ENCODE results near the gene PASD1. TPM values are rescaled to one million over a fixed set of nuclear protein-coding genes. Genes with fewer than 3 reads are reported as not detected.
"Not testable (repeated sequence)": the region's sequence is repeated elsewhere in the genome, so short reads cannot be mapped to it uniquely, and the experiment has no call there.

PASD1 gene, protein sequence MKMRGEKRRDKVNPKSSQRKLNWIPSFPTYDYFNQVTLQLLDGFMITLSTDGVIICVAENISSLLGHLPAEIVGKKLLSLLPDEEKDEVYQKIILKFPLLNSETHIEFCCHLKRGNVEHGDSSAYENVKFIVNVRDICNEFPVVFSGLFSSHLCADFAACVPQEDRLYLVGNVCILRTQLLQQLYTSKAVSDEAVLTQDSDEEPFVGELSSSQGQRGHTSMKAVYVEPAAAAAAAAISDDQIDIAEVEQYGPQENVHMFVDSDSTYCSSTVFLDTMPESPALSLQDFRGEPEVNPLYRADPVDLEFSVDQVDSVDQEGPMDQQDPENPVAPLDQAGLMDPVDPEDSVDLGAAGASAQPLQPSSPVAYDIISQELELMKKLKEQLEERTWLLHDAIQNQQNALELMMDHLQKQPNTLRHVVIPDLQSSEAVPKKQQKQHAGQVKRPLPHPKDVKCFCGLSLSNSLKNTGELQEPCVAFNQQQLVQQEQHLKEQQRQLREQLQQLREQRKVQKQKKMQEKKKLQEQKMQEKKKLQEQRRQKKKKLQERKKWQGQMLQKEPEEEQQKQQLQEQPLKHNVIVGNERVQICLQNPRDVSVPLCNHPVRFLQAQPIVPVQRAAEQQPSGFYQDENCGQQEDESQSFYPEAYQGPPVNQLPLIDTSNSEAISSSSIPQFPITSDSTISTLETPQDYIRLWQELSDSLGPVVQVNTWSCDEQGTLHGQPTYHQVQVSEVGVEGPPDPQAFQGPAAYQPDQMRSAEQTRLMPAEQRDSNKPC
- not detected for total RNA-seq
- total RNA-seq, result 0 to 0.58 reads per million in 2 donors

DNA sequence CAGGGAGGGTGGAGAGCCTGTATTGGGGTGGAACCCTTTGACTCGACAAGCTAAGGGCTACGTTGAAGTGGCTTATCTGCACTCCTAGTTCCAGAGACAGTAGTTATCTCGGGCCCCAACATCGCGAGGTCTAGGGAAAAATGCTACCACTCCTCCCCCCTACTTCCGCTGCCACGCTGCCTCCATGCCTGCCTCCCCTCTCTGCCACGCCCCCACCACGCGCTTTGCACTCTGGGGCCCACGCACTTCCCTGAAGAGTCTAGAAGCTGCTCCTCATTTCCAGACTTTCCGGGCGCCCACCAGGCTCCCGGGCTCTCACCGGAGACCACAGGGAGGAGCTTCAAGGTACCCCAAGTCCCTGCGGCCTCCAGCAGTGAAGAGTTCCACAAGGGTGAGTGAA lies at the start of gene PASD1:
Gene PASD1, plus strand, starts transcription at position 227 of the 400 bp plus-strand sequence. CDS start 37,879 bp downstream, outside the sequence.
- H3K27me3 Mint-ChIP-seq, result no peaks in the 10 kb centered on the region
- H3K36me3 Mint-ChIP-seq (ENCODE audit: low read depth), result no peaks in the 10 kb centered on the region
- ATAC-seq (no peak), DNase-seq (no peak)
- no peaks in the 10 kb centered on the region for H3K9me3 ChIP-seq (ENCODE audit: control insufficient read depth, low read length, poor library complexity, severe bottlenecking)
- no peaks in the 10 kb centered on the region for H3K4me1 Mint-ChIP-seq
- no peak within 1 kb of the TSS for H3K4me3 Mint-ChIP-seq
- no peak within 1 kb of the TSS for H3K27ac Mint-ChIP-seq

DNA sequence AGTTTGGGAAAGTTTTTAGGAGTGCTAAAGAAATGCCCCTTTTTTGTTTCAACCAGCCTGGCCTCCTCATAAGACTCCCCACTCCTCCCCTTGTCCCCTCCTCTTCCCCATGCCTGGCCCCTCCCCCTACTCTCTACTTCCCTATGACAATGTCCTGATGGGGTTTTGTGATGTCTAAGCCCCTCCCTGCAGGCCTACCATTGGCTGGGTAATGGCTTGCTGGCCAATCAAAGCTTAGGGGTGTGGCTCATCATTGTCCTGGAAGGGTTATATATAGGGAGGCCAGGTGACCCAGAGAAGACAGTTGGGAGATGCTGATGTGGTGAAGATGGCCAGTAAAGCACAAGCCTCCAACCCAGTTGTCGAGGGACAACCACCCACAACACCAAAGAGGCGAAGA lies 48.2 kb upstream of the PASD1 start:
- Mint-ChIP-seq H3K27me3 (no peaks in the 10 kb centered on the region), H3K4me3 (no peak overlapping the region), H3K27ac (no peak overlapping the region), H3K4me1 (peaks cover 2% of the 10 kb centered on the region), H3K36me3 (ENCODE audit: low read depth) (no peaks in the 10 kb centered on the region)
- no peak for ATAC-seq
- DNase-seq, result no peak
- H3K9me3 ChIP-seq (ENCODE audit: control insufficient read depth, low read length, poor library complexity, severe bottlenecking), result no peaks in the 10 kb centered on the region

GRCh38 chrX:151516538-151517187 lies 46.8 kb upstream of the PASD1 start:
- no peak for ATAC-seq
- H3K27ac Mint-ChIP-seq, result no peak overlapping the region

GRCh38 chrX:151517421-151517820 lies 46.1 kb upstream of the PASD1 start:
- no peaks in the 10 kb centered on the region for H3K9me3 ChIP-seq (ENCODE audit: control insufficient read depth, low read length, poor library complexity, severe bottlenecking)
- H3K36me3 Mint-ChIP-seq (ENCODE audit: low read depth), result no peaks in the 10 kb centered on the region
- H3K4me3 Mint-ChIP-seq, result no peak overlapping the region
- peaks cover 2% of the 10 kb centered on the region for H3K4me1 Mint-ChIP-seq
- ATAC-seq (no peak), DNase-seq (no peak)
- H3K27me3 Mint-ChIP-seq, result no peaks in the 10 kb centered on the region
- H3K27ac Mint-ChIP-seq, result no peak overlapping the region

More at GRCh38 chrX:151516538-151517187, 46.8 kb upstream of the PASD1 start:
- H3K36me3 Mint-ChIP-seq (ENCODE audit: low read depth), result no peaks in the 10 kb centered on the region
- no peaks in the 10 kb centered on the region for H3K27me3 Mint-ChIP-seq
- H3K4me3 Mint-ChIP-seq, result no peak overlapping the region
- DNase-seq, result no peak
- no peaks in the 10 kb centered on the region for H3K9me3 ChIP-seq (ENCODE audit: control insufficient read depth, low read length, poor library complexity, severe bottlenecking)
- H3K4me1 Mint-ChIP-seq, result peaks cover 2% of the 10 kb centered on the region

- no peaks in the 10 kb centered on the region for H3K9me3 ChIP-seq (ENCODE audit: control insufficient read depth, low read length, poor library complexity, severe bottlenecking)
- no peak for DNase-seq
- no peak overlapping the region for H3K27ac Mint-ChIP-seq
- no peaks in the 10 kb centered on the region for H3K36me3 Mint-ChIP-seq (ENCODE audit: low read depth)
- no peaks in the 10 kb centered on the region for H3K4me1 Mint-ChIP-seq
- H3K4me3 Mint-ChIP-seq, result no peak overlapping the region
- no peaks in the 10 kb centered on the region for H3K27me3 Mint-ChIP-seq
- ATAC-seq, result no peak
These were observed 40.1 kb upstream of the PASD1 start for GRCh38 chrX:151523351-151523750.

DNA sequence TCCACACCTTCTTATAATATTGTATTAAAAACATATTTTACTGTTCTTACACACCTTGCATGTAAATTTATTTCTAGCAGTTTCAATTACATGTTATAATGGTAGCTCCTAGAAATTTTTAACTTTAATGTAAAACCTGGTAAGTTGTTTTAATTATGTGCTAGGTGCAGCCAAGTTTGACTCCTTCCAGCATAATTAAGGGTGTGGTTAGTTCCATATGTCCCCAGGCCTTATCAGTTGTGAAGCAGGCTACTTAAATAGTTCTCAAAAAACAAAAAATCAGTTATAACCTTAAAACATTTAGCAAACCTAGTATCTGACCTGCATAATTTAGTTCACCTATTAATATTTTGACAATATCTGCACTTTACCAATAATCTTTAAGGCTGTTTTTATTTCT lies 26.9 kb upstream of the PASD1 start:
- Mint-ChIP-seq H3K27ac (no peak overlapping the region), H3K4me1 (peaks cover 3% of the 10 kb centered on the region), H3K4me3 (no peak overlapping the region), H3K27me3 (peaks cover 8% of the 10 kb centered on the region), H3K36me3 (ENCODE audit: low read depth) (no peaks in the 10 kb centered on the region)
- ATAC-seq (no peak), DNase-seq (no peak)
- H3K9me3 ChIP-seq (ENCODE audit: control insufficient read depth, low read length, poor library complexity, severe bottlenecking), result no peaks in the 10 kb centered on the region

- ATAC-seq (no peak), DNase-seq (no peak)
- H3K9me3 ChIP-seq (ENCODE audit: control insufficient read depth, low read length, poor library complexity, severe bottlenecking), result no peaks in the 10 kb centered on the region
- Mint-ChIP-seq H3K27me3 (peaks cover 8% of the 10 kb centered on the region), H3K36me3 (ENCODE audit: low read depth) (no peaks in the 10 kb centered on the region), H3K4me3 (no peak overlapping the region), H3K27ac (no peak overlapping the region), H3K4me1 (peaks cover 3% of the 10 kb centered on the region)
These were observed 25.9 kb upstream of the PASD1 start for GRCh38 chrX:151537572-151537971.

DNA sequence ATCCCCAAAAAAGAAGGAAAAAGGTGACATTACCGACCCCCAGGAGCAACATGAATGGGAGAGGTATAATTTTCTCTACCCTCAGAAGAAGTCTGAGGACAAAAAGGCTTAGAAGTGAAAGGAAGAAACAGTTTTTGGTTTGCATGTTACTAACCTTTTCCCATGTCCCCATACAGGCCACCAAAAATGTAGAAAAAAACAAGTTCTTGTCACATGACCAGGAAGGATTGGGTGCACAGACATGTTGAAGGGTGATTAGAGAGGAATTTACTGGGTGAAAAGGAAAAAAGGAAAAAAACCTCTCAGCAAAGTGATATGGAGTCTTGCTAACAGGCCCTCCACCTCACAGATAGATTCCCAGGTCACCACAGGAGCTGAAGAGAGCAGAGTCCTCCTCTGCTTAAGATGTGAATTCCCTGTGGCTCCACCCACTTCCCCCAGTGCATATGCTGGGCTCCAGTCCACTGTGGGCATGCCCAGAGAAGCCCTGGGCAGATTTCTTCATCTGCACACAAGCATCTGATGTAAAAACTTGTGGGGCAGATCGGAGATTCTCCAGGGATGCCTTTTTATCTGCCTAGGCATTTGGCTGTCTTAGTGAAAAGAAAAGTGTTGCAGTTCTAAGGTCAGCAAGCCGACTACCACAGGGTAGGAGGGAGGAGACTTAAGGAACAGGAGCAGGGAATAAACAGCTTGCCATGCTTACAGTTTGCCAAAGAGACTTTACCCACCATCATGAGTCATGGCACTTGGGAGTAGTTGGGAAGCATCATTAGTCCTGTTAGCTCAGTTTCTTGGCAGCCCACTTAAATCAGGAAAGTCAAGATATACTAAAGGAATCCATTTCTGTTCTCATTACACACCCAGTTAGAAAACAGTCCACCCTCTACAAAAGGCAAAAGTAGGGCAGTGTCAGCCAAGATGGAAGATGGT lies 25.0 kb upstream of the PASD1 start:
- Mint-ChIP-seq H3K27ac (no peak overlapping the region), H3K4me1 (peaks cover 3% of the 10 kb centered on the region), H3K36me3 (ENCODE audit: low read depth) (no peaks in the 10 kb centered on the region), H3K27me3 (no peaks in the 10 kb centered on the region), H3K4me3 (no peak overlapping the region)
- no peaks in the 10 kb centered on the region for H3K9me3 ChIP-seq (ENCODE audit: control insufficient read depth, low read length, poor library complexity, severe bottlenecking)
- ATAC-seq (no peak), DNase-seq (no peak)

DNA sequence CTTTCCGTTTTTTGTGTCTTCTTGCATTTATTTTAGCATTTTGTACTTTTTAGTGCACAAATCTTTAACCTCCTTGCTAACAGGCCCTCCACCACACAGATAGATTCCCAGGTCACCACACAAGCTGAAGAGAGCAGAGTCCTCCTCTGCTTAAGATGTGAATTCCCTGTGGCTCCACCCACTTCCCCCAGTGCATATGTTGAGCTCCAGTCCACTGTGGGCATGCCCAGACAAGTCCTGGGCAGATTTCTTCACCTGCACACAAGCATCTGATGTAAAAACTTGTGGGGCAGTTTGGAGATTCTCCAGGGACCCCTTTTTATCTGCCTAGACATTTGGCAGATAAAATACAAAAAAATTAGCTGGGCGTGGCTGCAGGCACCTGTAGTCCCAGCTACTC lies 19.8 kb upstream of the PASD1 start:
- no peak for DNase-seq
- Mint-ChIP-seq H3K27me3 (peaks cover under 1% of the 10 kb centered on the region), H3K27ac (no peak overlapping the region), H3K36me3 (ENCODE audit: low read depth) (no peaks in the 10 kb centered on the region), H3K4me1 (peaks cover 3% of the 10 kb centered on the region), H3K4me3 (no peak overlapping the region)
- ATAC-seq, result no peak
- no peaks in the 10 kb centered on the region for H3K9me3 ChIP-seq (ENCODE audit: control insufficient read depth, low read length, poor library complexity, severe bottlenecking)

- H3K4me3 Mint-ChIP-seq; H3K4me1 Mint-ChIP-seq; H3K9me3 ChIP-seq (ENCODE audit: control insufficient read depth, low read length, poor library complexity, severe bottlenecking); H3K27me3 Mint-ChIP-seq; H3K27ac Mint-ChIP-seq; DNase-seq; H3K36me3 Mint-ChIP-seq (ENCODE audit: low read depth); ATAC-seq: not testable (repeated sequence)
These were observed 17.2 kb upstream of the PASD1 start for GRCh38 chrX:151546226-151546625.

GRCh38 chrX:151551176-151551575 lies 12.3 kb upstream of the PASD1 start:
- not testable (repeated sequence) for H3K4me1 Mint-ChIP-seq; H3K27me3 Mint-ChIP-seq; H3K4me3 Mint-ChIP-seq; H3K27ac Mint-ChIP-seq; H3K9me3 ChIP-seq (ENCODE audit: control insufficient read depth, low read length, poor library complexity, severe bottlenecking); H3K36me3 Mint-ChIP-seq (ENCODE audit: low read depth); DNase-seq; ATAC-seq

- ATAC-seq, result no peak
- DNase-seq, result no peak
- Mint-ChIP-seq H3K4me3 (no peak overlapping the region), H3K27ac (no peak overlapping the region), H3K27me3 (peaks cover 4% of the 10 kb centered on the region), H3K4me1 (no peaks in the 10 kb centered on the region), H3K36me3 (ENCODE audit: low read depth) (no peaks in the 10 kb centered on the region)
- H3K9me3 ChIP-seq (ENCODE audit: control insufficient read depth, low read length, poor library complexity, severe bottlenecking), result no peaks in the 10 kb centered on the region
These were observed 10.7 kb upstream of the PASD1 start for GRCh38 chrX:151552743-151553142.
